ENCODE results near the gene MVD. TPM values are rescaled to one million over a fixed set of nuclear protein-coding genes. Genes with fewer than 3 reads are reported as not detected.

MVD gene
- total and polyA plus RNA-seq, 10 of the 15 experiments (the other 5 are each of a cell fraction or from before 2014, with no cell fraction given) = 5.0 to 147 (median 65.0) TPM

GRCh38 chr16:88649924-88650748 lies 12.8 kb downstream of the MVD start (continued):
- TF ChIP-seq MEF2B (IDR thresholded peaks at IDR 0.05; ENCODE audit: partially characterized antibody, poor library complexity, severe bottlenecking) (peak; percentile 49), SUPT20H (IDR thresholded peaks at IDR 0.05; ENCODE audit: borderline replicate concordance, control insufficient read depth, low read depth, low read length) (no peak), MTA2 (IDR thresholded peaks at IDR 0.05; ENCODE audit: low read depth) (peak; percentile 29; the same call in 1 of the 2 replicates), DPF2 (IDR thresholded peaks at IDR 0.05) (peak; percentile 87), PAX5 (IDR thresholded peaks at IDR 0.05; ENCODE audit: borderline replicate concordance, low read depth, low read length) (peak; percentile 91), IKZF1 (conservative IDR thresholded peaks at IDR 0.05) (peak; percentile 29), SP1 (IDR thresholded peaks at IDR 0.05; ENCODE audit: low read depth, low read length) (no peak), ZNF217 (IDR thresholded peaks at IDR 0.05) (no peak), ZNF687 (IDR thresholded peaks at IDR 0.05) (no peak), TAF1 (IDR thresholded peaks at IDR 0.05; ENCODE audit: borderline replicate concordance, low read depth, low read length) (no peak), NR2C1 (IDR thresholded peaks at IDR 0.05) (peak; percentile 64), CREM (IDR thresholded peaks at IDR 0.05; ENCODE audit: low read depth) (no peak; the same call in 1 of the 2 replicates), EGR1 (IDR thresholded peaks at IDR 0.05; ENCODE audit: borderline replicate concordance in 1 of 2, low read depth in 2 of 2, low read length in 2 of 2) (0 out of 3 replicates have a peak, but pooled peaks of 1 of the 2 experiments have one; percentile 3), POLR2A (IDR thresholded peaks at IDR 0.05; ENCODE audit: low read depth, low read length) (peak; percentile 73), MXI1 (IDR thresholded peaks at IDR 0.05; ENCODE audit: low read depth, low read length) (peak; percentile 53; the same call in 1 of the 2 replicates), EED (IDR thresholded peaks at IDR 0.05; ENCODE audit: low read depth) (peak; percentile 18; the same call in 1 of the 2 replicates), NKRF (conservative IDR thresholded peaks at IDR 0.05) (peak; percentile 59; the same call in 1 of the 2 replicates), RFX5 (IDR thresholded peaks at IDR 0.05; ENCODE audit: low read depth, low read length) (no peak), POLR2AphosphoS5 (IDR thresholded peaks at IDR 0.05; ENCODE audit: low read length) (peak; percentile 25; the same call in 1 of the 2 replicates), GATAD2B (conservative IDR thresholded peaks at IDR 0.05; ENCODE audit: low read depth) (peak; percentile 94)

All from GM12878 (cell line).